Adrenal gland (tissue), 5 donors: Measurements from ENCODE around the gene SMURF1.
"Not testable (repeated sequence)": the region's sequence is repeated elsewhere in the genome, so short reads cannot be mapped to it uniquely, and the experiment has no call there.

ENCODE experiments used
- POLR2A ChIP-seq, 2 donors: fragments of 450-650 bp; IDR thresholded peaks; one replicate each; pipeline ENCODE4 v1.6.1; 2017; ENCODE audit warnings: antibody characterized with exemption in 2 of 2, mild to moderate bottlenecking in 2 of 2, moderate library complexity in 1 of 2
- TF ChIP-seq, protein P1 (sequence below), 6 experiments: fragments of 450-650 bp in 4 of 6; fragments of 200-600 bp in 2 of 6; sonication (generic) in 1 of 6; IDR thresholded peaks; 1 replicate in 5 of 6; 2 replicates in 1 of 6; pipeline versions ENCODE4 v1.5.1 to v1.8.0; 2016 to 2021; ENCODE audit warnings: antibody characterized with exemption in 6 of 6, mild to moderate bottlenecking in 2 of 6, moderate library complexity in 1 of 6
- donor health status: DM: no; HTN: no; CAD: no.

DNA sequence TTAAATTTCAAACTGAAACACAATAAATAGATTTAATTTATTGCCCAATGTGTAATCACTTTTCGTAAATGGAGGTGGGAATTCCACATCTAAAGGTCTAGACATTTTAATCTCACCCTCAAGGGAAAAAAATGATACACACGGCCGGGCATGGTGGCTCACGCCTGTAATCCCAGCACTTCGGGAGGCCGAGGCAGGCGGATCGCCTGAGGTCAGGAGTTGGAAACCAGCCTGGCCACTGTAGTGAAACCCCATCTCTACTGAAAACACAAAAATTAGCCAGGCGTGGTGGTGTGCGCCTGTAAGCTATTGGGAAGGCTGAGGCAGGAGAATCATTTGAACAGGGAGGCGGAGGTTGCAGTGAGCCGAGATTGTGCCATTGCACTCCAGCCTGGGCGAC, 42.4 kb downstream of the SMURF1 start:
- TF ChIP-seq, protein P1, sequence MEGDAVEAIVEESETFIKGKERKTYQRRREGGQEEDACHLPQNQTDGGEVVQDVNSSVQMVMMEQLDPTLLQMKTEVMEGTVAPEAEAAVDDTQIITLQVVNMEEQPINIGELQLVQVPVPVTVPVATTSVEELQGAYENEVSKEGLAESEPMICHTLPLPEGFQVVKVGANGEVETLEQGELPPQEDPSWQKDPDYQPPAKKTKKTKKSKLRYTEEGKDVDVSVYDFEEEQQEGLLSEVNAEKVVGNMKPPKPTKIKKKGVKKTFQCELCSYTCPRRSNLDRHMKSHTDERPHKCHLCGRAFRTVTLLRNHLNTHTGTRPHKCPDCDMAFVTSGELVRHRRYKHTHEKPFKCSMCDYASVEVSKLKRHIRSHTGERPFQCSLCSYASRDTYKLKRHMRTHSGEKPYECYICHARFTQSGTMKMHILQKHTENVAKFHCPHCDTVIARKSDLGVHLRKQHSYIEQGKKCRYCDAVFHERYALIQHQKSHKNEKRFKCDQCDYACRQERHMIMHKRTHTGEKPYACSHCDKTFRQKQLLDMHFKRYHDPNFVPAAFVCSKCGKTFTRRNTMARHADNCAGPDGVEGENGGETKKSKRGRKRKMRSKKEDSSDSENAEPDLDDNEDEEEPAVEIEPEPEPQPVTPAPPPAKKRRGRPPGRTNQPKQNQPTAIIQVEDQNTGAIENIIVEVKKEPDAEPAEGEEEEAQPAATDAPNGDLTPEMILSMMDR (IDR thresholded peaks at IDR 0.05), result not testable (repeated sequence)
- TF ChIP-seq POLR2A (IDR thresholded peaks at IDR 0.05), result not testable (repeated sequence)
